ENCODE measurements around the gene PARP6.

PARP6 gene

GRCh38 chr15:72198356-72199204 is 73.8 kb downstream of the PARP6 start:
- no peak for DNase-seq

DNA sequence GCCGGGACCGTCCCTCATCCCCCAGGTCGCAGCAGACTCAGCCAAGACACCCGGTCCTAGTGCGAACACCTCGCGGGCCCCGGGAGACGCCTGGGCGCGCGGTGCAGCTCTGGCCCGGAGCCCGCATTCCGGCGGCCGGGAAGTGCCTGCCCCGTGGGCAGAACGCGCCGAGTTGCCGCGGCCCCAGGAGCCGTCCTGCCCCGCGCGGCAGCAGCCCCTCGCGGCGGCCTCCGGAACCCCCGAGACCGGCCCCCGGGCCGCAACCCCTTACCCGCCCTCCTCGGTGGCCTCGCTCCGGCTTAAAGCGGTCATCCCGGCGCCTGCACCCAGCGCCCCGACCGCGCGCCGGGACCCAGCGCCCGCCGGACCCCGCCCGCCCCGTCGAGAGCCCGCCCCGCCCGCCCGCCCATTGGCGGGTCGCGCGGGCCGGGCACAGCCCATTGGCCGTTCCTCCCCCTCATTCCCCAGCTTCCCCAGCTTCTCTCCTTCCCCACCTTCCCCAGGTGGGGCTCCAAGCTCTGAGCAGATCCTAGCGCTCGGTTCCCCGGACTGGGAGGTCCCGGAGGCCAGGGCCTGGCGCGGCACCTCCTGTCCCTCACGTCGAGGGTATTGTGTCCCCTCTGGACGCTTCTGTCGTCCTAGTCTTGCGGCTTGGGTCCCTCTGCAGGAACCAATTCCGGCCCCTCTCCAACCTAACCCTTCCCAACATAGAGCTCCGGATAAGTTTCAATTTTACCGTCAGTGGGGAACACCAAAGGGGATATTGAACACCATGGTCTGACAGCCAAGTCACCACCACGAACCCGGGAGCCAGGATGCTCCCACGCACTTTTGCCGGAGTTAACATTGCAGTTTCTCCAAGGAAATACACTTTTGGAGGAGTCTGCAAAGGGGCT is 74.6 kb downstream of the PARP6 start, which contains the start of gene GRAMD2A:
Gene GRAMD2A (minus strand): TSS at position 328 of the 896 bp plus-strand sequence.
- no peak for DNase-seq

DNA sequence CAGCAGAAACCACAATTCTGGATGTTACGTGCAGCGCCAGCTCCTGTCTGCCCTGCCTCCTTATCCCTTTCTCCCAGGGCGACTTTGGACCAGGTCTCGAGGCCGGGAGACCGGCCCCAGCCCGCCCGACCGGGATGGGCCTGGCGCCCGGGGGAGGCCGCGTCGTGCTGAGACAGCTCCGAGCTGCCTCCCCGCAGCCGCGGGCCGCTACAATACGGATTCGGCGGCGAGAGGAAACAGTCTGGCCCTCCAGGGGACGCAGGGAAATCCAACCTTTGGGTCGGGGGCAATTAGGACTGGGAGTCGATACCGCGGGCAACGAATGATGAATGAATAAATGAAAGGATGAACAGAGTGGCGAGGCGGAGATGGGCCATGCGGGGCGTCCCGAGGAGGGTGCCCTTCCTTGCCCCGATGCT is 75.3 kb downstream of the PARP6 start:
- no peak for DNase-seq

DNA sequence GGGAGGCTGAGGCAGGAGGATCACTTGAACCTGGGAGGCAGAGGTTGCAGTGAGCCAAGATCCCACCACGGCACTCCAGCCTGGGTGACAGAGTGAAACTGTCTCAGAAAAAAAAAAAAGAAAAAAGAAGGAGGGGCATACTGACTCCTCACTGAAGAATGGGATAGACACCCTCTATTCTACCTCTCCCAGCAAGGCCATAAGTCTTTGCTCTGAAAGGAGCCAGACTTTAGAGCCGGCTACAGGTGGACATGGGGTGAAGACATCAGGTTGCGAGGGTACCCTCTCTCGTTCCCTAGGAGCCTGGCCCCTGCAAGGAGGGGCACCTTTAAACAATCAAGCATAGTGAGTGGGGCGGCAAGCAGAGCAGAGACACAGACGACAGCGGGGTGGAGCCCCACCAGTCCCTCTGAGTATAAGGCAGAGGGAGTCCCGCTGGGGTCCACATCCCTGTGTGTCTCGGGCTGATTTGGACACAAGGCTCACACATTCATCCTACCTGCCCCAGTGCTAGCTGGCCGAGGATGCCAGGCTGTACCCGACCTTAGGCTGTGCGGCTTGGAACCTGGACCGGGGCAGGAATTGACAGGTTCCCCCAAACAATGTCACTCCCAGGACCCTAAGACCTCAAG is 75.8 kb downstream of the PARP6 start:
- no peak for DNase-seq

GRCh38 chr15:72195101-72195511 is 77.2 kb downstream of the PARP6 start:
- DNase-seq = peak; percentile 85

- no peak for DNase-seq
Observed at GRCh38 chr15:72193836-72194396, 78.4 kb downstream of the PARP6 start.

DNA sequence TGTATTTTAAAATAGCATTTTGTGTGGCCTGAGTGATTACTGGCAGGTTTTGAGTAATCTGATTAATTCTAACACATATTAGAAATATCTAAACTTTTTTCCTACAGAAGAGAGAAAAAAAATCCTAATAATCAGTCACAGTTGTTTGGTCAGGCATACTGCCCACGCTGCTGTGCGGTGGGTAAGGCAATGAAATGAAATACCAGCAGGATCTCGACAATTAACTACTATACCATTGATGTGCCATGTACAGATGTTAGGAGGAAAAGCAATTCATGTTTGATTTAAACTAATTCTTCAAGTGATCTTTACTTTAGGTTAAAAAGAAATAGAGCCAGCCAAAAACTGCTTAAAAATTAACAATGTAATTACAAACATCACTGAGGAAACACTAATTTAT is 79.9 kb downstream of the PARP6 start:
- DNase-seq = no peak
